Measurements from ENCODE around the gene POM121L2.

DNA sequence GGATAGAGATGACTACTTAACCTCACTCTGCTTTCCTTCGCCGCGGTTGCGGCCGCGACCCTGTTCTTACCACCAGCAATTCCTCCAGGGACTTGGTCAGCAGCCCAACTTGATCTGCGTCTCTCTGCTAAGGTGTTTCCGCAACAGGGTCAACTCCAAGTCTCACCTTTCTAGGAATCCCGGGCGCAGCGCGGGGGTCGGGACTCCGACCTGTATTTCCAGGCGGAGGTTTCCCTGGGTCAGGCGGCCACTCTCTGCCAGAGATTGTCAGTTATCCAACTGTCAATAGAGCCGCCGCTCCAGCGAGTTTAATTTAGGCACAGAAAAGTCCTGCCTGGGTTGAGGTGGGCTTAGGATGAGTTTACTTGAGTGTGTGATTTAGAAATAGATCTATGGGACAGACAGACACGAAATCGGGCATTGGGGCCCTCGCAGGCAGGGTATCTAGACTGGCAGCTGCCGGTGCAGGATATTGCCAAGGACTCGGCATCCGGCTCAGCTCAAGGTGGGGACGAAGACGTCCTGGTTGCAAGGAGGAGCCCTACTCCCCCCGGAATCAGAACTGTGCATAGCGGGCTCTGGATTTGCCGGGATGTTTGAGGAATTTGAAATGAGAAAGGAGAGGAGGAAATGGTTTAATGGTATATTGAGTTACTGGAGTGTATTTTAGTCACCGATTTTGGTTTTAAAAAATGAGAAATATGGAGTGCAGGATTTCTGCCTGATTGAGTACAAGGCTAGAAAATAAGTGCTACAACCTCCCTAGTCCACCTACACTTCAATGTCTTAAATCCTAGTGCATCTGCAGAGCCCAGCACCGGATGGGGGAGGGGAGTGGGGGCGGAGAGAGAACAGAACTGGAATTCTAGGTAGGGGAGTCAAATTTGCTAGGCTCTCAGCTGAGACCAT is 23.7 kb downstream of the POM121L2 start:
- TF ChIP-seq, protein P1, sequence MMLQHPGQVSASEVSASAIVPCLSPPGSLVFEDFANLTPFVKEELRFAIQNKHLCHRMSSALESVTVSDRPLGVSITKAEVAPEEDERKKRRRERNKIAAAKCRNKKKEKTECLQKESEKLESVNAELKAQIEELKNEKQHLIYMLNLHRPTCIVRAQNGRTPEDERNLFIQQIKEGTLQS (IDR thresholded peaks at IDR 0.05), result no peak
- TF ChIP-seq, protein P2, sequence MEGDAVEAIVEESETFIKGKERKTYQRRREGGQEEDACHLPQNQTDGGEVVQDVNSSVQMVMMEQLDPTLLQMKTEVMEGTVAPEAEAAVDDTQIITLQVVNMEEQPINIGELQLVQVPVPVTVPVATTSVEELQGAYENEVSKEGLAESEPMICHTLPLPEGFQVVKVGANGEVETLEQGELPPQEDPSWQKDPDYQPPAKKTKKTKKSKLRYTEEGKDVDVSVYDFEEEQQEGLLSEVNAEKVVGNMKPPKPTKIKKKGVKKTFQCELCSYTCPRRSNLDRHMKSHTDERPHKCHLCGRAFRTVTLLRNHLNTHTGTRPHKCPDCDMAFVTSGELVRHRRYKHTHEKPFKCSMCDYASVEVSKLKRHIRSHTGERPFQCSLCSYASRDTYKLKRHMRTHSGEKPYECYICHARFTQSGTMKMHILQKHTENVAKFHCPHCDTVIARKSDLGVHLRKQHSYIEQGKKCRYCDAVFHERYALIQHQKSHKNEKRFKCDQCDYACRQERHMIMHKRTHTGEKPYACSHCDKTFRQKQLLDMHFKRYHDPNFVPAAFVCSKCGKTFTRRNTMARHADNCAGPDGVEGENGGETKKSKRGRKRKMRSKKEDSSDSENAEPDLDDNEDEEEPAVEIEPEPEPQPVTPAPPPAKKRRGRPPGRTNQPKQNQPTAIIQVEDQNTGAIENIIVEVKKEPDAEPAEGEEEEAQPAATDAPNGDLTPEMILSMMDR (IDR thresholded peaks at IDR 0.05; ENCODE audit: low read depth, low read length, missing input control), result no peak
- no peak for TF ChIP-seq SP1 (IDR thresholded peaks at IDR 0.05)
- TF ChIP-seq, protein P3, sequence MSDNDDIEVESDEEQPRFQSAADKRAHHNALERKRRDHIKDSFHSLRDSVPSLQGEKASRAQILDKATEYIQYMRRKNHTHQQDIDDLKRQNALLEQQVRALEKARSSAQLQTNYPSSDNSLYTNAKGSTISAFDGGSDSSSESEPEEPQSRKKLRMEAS (IDR thresholded peaks at IDR 0.05), result no peak
